Natural killer cell (primary cell): ENCODE data around the gene CLK2. TPM values are rescaled to one million over a fixed set of nuclear protein-coding genes. Genes with fewer than 3 reads are reported as not detected.
A peak's percentile ranks its signal among the peaks of the same experiment; 100 is the strongest.
"Not testable (repeated sequence)": the region's sequence is repeated elsewhere in the genome, so short reads cannot be mapped to it uniquely, and the experiment has no call there.

Source experiments
- ATAC-seq, 3 donors: fragments of 150-1000 bp in 2 of 3; fragments of 200-7000 bp in 1 of 3; cut with Tn5 transposase; 1 replicate in 1 of 3; 2 replicates in 2 of 3; pipeline ENCODE4 v1.10.0; 2021; ENCODE audit warnings: mild to moderate bottlenecking in 2 of 3, moderate library complexity in 2 of 3
- DNase-seq, 2 donors: peaks; one replicate each; pipeline versions ENCODE4 v3.0.0 to v3.0.0-alpha.2; 2013 to 2021; ENCODE audit warnings: mixed read lengths in 1 of 2
- H3K27ac ChIP-seq: one replicate; pipeline ENCODE4 v1.5.1; 2013; ENCODE audit warnings: mild to moderate bottlenecking, low read length
- H3K27me3 ChIP-seq: one replicate; pipeline ENCODE4 v1.6.1; 2013; ENCODE audit warnings: low read length; ENCODE audit not compliant: control insufficient read depth, insufficient read depth
- H3K36me3 ChIP-seq: one replicate; pipeline ENCODE4 v1.6.1; 2013; ENCODE audit warnings: low read length; ENCODE audit not compliant: control insufficient read depth, insufficient read depth
- H3K4me1 ChIP-seq: one replicate; pipeline ENCODE4 v1.6.1; 2013; ENCODE audit warnings: low read length; ENCODE audit not compliant: control insufficient read depth, insufficient read depth
- H3K4me3 ChIP-seq: one replicate; pipeline ENCODE4 v1.5.1; 2013; ENCODE audit warnings: low read length
- H3K9me3 ChIP-seq: one replicate; pipeline ENCODE4 v1.6.1; 2013; ENCODE audit warnings: low read length; ENCODE audit not compliant: control insufficient read depth, insufficient read depth
- H3K27ac Mint-ChIP-seq, 2 donors: one replicate each; pipeline ENCODE4 v1.8.0; 2022; ENCODE audit warnings: mild to moderate bottlenecking in 2 of 2, mixed read lengths in 2 of 2, moderate library complexity in 1 of 2
- H3K27me3 Mint-ChIP-seq, 2 donors: one replicate each; pipeline ENCODE4 v1.8.0; 2022; ENCODE audit warnings: low read depth in 2 of 2, mixed read lengths in 2 of 2
- H3K36me3 Mint-ChIP-seq: one replicate; pipeline ENCODE4 v1.8.0; 2022; ENCODE audit warnings: mixed read lengths
- H3K4me1 Mint-ChIP-seq, 2 donors: one replicate each; pipeline ENCODE4 v1.8.0; 2022; ENCODE audit warnings: mixed read lengths in 2 of 2
- H3K4me3 Mint-ChIP-seq: one replicate; pipeline ENCODE4 v1.8.0; 2022; ENCODE audit warnings: mild to moderate bottlenecking, moderate library complexity, mixed read lengths
- H3K9me3 Mint-ChIP-seq, 2 donors: one replicate each; pipeline ENCODE4 v1.8.0; 2022; ENCODE audit warnings: mixed read lengths in 2 of 2
- WGBS: methylation state at CpG from one replicate; pipeline ENCODE4 v1.1.7; 2013; ENCODE audit warnings: missing lambda C conversion rate; ENCODE audit not compliant: insufficient coverage; 5-methylcytosine and 5-hydroxymethylcytosine counted together
- intact Hi-C: fragments of 100-400 bp; cut with micrococcal nuclease; formaldehyde crosslinking; loops from one replicate; pipeline ENCODE4 v1.14.2; 2022
- total RNA-seq, 4 donors: library from RNA; stranded (reverse); fragments of 120-200 nt in 1 of 4; gene quantifications; one replicate each; pipeline versions ENCODE4 v1.2.3 to v1.2.4, GENCODE V29; 2013 to 2022
- TF ChIP-seq, protein P1 (sequence below): fragments of 200-600 bp; IDR thresholded peaks from one replicate; pipeline ENCODE4 v1.8.0; 2022; ENCODE audit warnings: antibody characterized with exemption

Gene CLK2
- total RNA-seq, 3 donors from 2014 or later (not counting 1 experiment from before 2014, with no cell fraction given): 70.4 to 97.5 (median 84.4) TPM

DNA sequence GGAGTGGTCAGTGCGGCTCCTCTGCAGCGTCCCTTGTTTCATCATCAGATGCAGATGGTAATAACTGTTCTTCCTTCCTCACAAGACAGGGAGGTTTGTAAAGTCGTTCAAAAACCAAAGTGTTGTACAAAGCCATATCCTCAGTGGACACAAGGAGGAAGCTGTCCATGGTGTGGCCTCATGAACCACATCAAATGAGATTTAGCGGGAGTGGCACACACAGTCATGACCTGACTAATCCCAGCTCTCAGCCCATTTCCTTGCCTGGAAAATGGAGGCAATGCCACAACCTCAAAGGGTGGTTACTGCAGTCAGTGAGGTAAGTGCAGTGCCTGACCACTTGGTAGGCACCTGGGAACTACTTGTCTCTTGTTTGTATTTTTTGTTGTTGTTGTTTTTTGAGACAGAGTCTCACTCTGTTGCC, 31.5 kb downstream of the CLK2 start:
- Mint-ChIP-seq H3K36me3 (peaks cover 8% of the 10 kb centered on the region), H3K4me1 (peaks cover 21 to 37% of the 10 kb centered on the region in 2 donors), H3K27me3 (peaks cover 4 to 8% of the 10 kb centered on the region in 2 donors), H3K27ac (peak overlapping the region; percentile 82 to 89), H3K4me3 (no peak overlapping the region), H3K9me3 (peaks cover 2 to 3% of the 10 kb centered on the region in 2 donors)
- Histone ChIP-seq H3K4me1 (peaks cover 44% of the 10 kb centered on the region), H3K36me3 (peaks cover 10% of the 10 kb centered on the region), H3K27ac (no peak overlapping the region), H3K9me3 (peaks cover 3% of the 10 kb centered on the region), H3K4me3 (no peak overlapping the region), H3K27me3 (no peaks in the 10 kb centered on the region)
- DNase-seq: peak in 1 of 2 donors; percentile 21
- 49% methylated on average over 4 of the region's 4 CpGs for WGBS
- TF ChIP-seq, protein P1, sequence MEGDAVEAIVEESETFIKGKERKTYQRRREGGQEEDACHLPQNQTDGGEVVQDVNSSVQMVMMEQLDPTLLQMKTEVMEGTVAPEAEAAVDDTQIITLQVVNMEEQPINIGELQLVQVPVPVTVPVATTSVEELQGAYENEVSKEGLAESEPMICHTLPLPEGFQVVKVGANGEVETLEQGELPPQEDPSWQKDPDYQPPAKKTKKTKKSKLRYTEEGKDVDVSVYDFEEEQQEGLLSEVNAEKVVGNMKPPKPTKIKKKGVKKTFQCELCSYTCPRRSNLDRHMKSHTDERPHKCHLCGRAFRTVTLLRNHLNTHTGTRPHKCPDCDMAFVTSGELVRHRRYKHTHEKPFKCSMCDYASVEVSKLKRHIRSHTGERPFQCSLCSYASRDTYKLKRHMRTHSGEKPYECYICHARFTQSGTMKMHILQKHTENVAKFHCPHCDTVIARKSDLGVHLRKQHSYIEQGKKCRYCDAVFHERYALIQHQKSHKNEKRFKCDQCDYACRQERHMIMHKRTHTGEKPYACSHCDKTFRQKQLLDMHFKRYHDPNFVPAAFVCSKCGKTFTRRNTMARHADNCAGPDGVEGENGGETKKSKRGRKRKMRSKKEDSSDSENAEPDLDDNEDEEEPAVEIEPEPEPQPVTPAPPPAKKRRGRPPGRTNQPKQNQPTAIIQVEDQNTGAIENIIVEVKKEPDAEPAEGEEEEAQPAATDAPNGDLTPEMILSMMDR: no peak
- intact Hi-C loops: loop anchor here (5.0 kb wide), 1 partner anchor 50 kb away; no protein-coding TSS in a partner anchor
- ATAC-seq: no peak

DNA sequence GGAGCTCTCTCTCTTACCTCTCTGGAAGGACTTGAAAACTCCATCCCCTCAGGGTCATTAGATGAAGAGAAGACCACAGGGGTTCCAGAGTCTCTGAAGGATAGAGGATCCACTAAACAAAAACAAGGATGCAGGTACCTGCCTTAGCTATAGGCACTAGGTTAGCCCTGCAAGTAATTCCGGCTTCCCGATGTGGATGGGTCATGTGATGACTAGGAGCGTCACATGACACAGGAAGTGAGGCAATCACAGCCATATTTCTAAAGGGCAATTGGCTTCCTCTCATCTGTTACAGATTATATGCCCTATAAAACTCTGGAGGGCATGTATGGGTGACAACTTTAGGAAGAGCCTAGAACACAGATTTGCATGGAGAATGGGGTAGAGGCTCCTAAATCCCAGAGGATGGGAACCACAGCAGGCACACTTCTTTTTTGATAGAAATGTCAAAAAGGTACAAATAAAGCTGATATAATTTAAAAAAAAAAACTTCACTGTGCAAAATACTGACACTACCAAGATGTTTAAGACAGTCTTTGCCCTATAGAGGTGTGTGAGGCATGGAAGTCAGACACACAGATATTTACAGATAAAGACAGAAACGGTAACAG, 32.1 kb downstream of the CLK2 start:
- TF ChIP-seq, protein P1: no peak
- Histone ChIP-seq H3K9me3 (peaks cover 3% of the 10 kb centered on the region), H3K27me3 (no peaks in the 10 kb centered on the region), H3K27ac (peak overlapping the region; percentile 13), H3K4me1 (peaks cover 44% of the 10 kb centered on the region), H3K4me3 (peak overlapping the region; percentile 51), H3K36me3 (peaks cover 16% of the 10 kb centered on the region)
- H3K4me3 Mint-ChIP-seq: peak overlapping the region; percentile 91
- peak; percentile 48 to 88 for DNase-seq
- H3K4me1 Mint-ChIP-seq: peaks cover 21 to 37% of the 10 kb centered on the region in 2 donors
- 18% methylated on average over 4 of the region's 4 CpGs for WGBS
- H3K27ac Mint-ChIP-seq: peak overlapping the region; percentile 82 to 89
- H3K27me3 Mint-ChIP-seq: peaks cover 4 to 8% of the 10 kb centered on the region in 2 donors
- H3K36me3 Mint-ChIP-seq: peaks cover 8% of the 10 kb centered on the region
- peak; percentile 19 to 38 (median 38) for ATAC-seq
- intact Hi-C loops: loop anchor here (5.0 kb wide), 1 partner anchor 49 kb away; no protein-coding TSS in a partner anchor
- peaks cover 2 to 3% of the 10 kb centered on the region in 2 donors for H3K9me3 Mint-ChIP-seq

DNA sequence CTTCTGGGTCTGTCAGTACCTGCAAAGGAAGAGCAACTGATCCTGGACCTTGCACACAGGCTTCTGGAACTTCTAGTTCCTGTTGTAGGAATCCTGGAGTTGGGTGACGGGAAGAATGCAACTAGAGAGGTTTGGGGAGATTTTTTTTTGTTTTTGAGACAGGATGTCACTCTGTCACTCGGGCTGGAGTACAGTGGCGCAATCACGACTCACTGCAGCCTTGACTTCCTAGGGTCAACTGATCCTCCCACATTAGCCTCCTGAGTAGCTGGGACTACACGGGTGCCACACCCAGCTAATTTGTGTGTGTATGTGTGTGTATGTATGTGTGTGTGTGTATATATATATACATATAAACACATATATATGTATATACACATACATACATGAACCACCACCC, 36.9 kb downstream of the CLK2 start:
- H3K27ac ChIP-seq: no peak overlapping the region
- Mint-ChIP-seq H3K9me3 (no peaks in the 10 kb centered on the region), H3K27ac (no peak overlapping the region), H3K27me3 (no peaks in the 10 kb centered on the region), H3K36me3 (no peaks in the 10 kb centered on the region), H3K4me3 (no peak overlapping the region), H3K4me1 (peaks cover 13 to 16% of the 10 kb centered on the region in 2 donors)
- 96% methylated on average over 4 of the region's 5 CpGs for WGBS
- intact Hi-C loops: no loop called here
- DNase-seq: no peak
- TF ChIP-seq, protein P1: no peak
- H3K9me3 ChIP-seq: no peaks in the 10 kb centered on the region
- H3K36me3 ChIP-seq: peaks cover 22% of the 10 kb centered on the region
- H3K27me3 ChIP-seq: no peaks in the 10 kb centered on the region
- ATAC-seq: no peak
- H3K4me3 ChIP-seq: no peak overlapping the region
- H3K4me1 ChIP-seq: peaks cover 18% of the 10 kb centered on the region

DNA sequence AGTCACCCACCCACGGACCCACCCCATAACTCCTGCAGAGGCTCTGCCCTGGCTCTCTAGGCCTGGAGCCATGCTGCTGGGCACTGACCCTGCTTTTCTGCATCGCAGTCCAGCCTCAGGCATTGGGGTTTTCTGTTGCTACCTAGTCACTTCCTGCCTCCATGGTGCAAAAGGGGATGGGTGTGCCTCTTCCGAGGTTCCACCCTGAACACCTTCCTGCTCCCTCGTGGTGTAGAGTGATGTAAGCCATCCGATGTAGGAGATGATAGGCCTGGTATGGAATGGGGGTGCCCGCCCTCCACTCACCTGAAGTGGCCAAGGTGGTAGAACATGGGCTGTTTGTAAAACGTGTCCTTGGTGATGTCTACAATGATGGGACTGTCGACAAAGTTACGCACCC, 37.9 kb downstream of the CLK2 start:
- not testable (repeated sequence) for H3K4me3 Mint-ChIP-seq, H3K9me3 Mint-ChIP-seq, ATAC-seq

DNA sequence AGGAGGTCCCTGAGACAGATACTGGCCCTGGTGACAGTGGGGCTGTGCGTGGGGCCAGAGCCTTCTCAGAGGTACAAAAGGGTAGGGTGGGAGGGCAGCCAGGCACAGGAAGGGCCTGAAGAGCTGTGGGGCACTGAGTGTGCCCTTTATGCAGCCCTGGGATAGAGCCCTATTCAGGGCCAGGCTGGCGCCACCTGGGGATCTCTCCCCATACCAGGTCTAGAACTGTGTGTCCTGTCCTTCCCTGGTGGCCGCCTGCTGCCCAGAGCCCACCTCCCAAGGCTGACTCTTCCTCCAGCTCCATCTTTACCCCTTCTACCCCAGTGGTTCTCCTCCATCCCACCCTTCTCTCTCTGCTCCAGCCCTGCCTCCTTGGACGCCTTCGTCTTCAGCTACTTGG, 39.8 kb downstream of the CLK2 start:
- peaks cover 22% of the 10 kb centered on the region for H3K36me3 ChIP-seq
- 100% methylated on average over 1 of the region's 5 CpGs for WGBS
- H3K27me3 Mint-ChIP-seq, H3K36me3 Mint-ChIP-seq, DNase-seq, H3K9me3 Mint-ChIP-seq, H3K27ac Mint-ChIP-seq, H3K9me3 ChIP-seq, H3K4me3 Mint-ChIP-seq, intact Hi-C loops, H3K27ac ChIP-seq, H3K4me1 Mint-ChIP-seq, H3K4me3 ChIP-seq, H3K27me3 ChIP-seq, H3K4me1 ChIP-seq, ATAC-seq: not testable (repeated sequence)

More for the DNA sequence above, 37.9 kb downstream of the CLK2 start:
- H3K27ac Mint-ChIP-seq, H3K4me1 Mint-ChIP-seq, H3K4me3 ChIP-seq, H3K4me1 ChIP-seq, H3K27me3 ChIP-seq, H3K27ac ChIP-seq, H3K27me3 Mint-ChIP-seq, DNase-seq, H3K36me3 Mint-ChIP-seq, intact Hi-C loops, H3K9me3 ChIP-seq: not testable (repeated sequence)
- H3K36me3 ChIP-seq: peaks cover 22% of the 10 kb centered on the region
- WGBS: 97% methylated on average over 4 of the region's 9 CpGs
